GM19467 (cell line): ENCODE measurements around the gene KHSRP.
A peak's percentile ranks its signal among the peaks of the same experiment; 100 is the strongest.
"Not testable (repeated sequence)": the region's sequence is repeated elsewhere in the genome, so short reads cannot be mapped to it uniquely, and the experiment has no call there.

Experiments
- ATAC-seq: cut with Tn5 transposase; IDR thresholded peaks from one replicate; pipeline ENCODE4 v1.9.1; 2021; ENCODE audit warnings: mild to moderate bottlenecking, moderate library complexity; ENCODE audit not compliant: unreplicated experiment

The KHSRP gene

GRCh38 chr19:6451583-6452222 lies 27.1 kb upstream of the KHSRP start:
- ATAC-seq = no peak

- ATAC-seq = no peak
These were observed 25.6 kb upstream of the KHSRP start for GRCh38 chr19:6450166-6450565.

- ATAC-seq = no peak
These were observed 23.4 kb upstream of the KHSRP start for GRCh38 chr19:6448045-6448444.

GRCh38 chr19:6446452-6446851 lies 21.8 kb upstream of the KHSRP start:
- ATAC-seq = no peak

GRCh38 chr19:6443986-6444385 lies 19.4 kb upstream of the KHSRP start:
- ATAC-seq = no peak

GRCh38 chr19:6442087-6442688 lies 17.6 kb upstream of the KHSRP start:
- ATAC-seq = no peak

GRCh38 chr19:6440905-6441304 lies 16.3 kb upstream of the KHSRP start:
- no peak for ATAC-seq

GRCh38 chr19:6439743-6440142 lies 15.1 kb upstream of the KHSRP start:
- no peak for ATAC-seq

GRCh38 chr19:6433663-6434062 lies 9.1 kb upstream of the KHSRP start, which contains the start of gene SLC25A41:
TSS of gene SLC25A41 (minus strand) at chr19:6433763. CDS start at chr19:6433693, 70 bp downstream.
- no peak for ATAC-seq

GRCh38 chr19:6433165-6433564 lies 8.6 kb upstream of the KHSRP start:
- no peak for ATAC-seq

- ATAC-seq = no peak
These were observed 7.3 kb upstream of the KHSRP start for GRCh38 chr19:6431891-6432290.

GRCh38 chr19:6429419-6430221 lies 5.0 kb upstream of the KHSRP start:
- no peak for ATAC-seq

GRCh38 chr19:6428692-6429418 lies 4.2 kb upstream of the KHSRP start:
- not testable (repeated sequence) for ATAC-seq

GRCh38 chr19:6427131-6427530 lies 2.5 kb upstream of the KHSRP start:
- ATAC-seq = no peak

GRCh38 chr19:6425732-6426620 lies 1.4 kb upstream of the KHSRP start:
- ATAC-seq = no peak

GRCh38 chr19:6424939-6425731 lies 524 bp upstream of the KHSRP start:
- peak; percentile 78 for ATAC-seq

- ATAC-seq = no peak
These were observed 964 bp downstream of the KHSRP start for GRCh38 chr19:6423499-6424194.

- ATAC-seq = no peak
These were observed 3.3 kb downstream of the KHSRP start for GRCh38 chr19:6421075-6422014.
